T-helper 2 cell treated with Interferon-gamma antibody and Interleukin-4, amounts not matched to agents 5 μg/mL and 100 μg/mL, for 36 hours (primary cell): ENCODE measurements around the gene ENHO.

Source experiments
- DNase-seq: peaks from one replicate; pipeline ENCODE4 v3.0.0; 2021; ENCODE audit warnings: low spot score
- H3K27ac Mint-ChIP-seq: one replicate; pipeline ENCODE4 v1.8.0; 2021; ENCODE audit warnings: mild to moderate bottlenecking, mixed read lengths
- H3K27me3 Mint-ChIP-seq: one replicate; pipeline ENCODE4 v1.8.0; 2021; ENCODE audit warnings: low read depth, mixed read lengths
- H3K36me3 Mint-ChIP-seq: one replicate; pipeline ENCODE4 v1.8.0; 2021; ENCODE audit warnings: low read depth, mixed read lengths
- H3K4me1 Mint-ChIP-seq: one replicate; pipeline ENCODE4 v1.8.0; 2021; ENCODE audit warnings: low read depth, mixed read lengths
- H3K4me3 Mint-ChIP-seq: one replicate; pipeline ENCODE4 v1.8.0; 2022; ENCODE audit warnings: mild to moderate bottlenecking, moderate library complexity, mixed read lengths
- H3K9me3 Mint-ChIP-seq: one replicate; pipeline ENCODE4 v1.8.0; 2021; ENCODE audit warnings: mixed read lengths

ENHO gene

DNA sequence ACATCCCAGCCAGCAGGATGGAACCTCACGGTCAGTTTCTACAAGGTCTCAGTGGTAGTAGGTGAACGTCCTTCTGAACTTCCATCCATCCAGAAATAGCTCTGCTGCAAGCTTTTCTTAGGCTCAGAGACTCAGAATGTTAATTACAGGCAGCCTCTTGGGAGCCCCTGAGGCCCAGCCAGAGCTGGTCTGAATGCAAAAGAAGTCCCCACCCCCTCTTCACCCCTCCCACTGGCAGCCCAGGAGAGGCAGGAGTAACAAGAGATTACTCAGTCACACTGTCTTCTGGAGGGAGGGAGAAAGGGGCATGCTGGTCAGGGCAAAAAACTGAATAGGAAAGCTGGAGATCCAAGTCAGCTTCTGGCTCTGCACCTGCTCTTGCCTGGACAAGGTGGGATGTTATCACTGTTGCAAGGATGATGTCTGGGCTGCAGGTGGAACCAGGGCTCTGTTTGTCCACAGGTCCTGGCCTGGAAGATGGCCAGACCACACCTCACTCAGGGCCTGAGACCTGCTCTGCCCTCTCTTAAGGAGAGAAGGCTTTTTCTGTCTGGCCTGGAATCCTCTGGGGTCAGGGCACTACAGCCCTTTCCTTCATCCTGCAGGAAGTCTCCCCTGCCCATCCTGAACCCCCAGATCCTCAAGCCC lies 9.1 kb downstream of the ENHO start:
- no peak for DNase-seq
- Mint-ChIP-seq H3K9me3 (no peaks in the 10 kb centered on the region), H3K4me3 (no peak overlapping the region), H3K36me3 (no peaks in the 10 kb centered on the region), H3K4me1 (no peaks in the 10 kb centered on the region), H3K27ac (no peak overlapping the region), H3K27me3 (peaks cover 2% of the 10 kb centered on the region)

- Mint-ChIP-seq H3K27me3 (peaks cover 2% of the 10 kb centered on the region), H3K9me3 (no peaks in the 10 kb centered on the region), H3K27ac (no peak overlapping the region), H3K36me3 (no peaks in the 10 kb centered on the region), H3K4me1 (no peaks in the 10 kb centered on the region), H3K4me3 (no peak overlapping the region)
- no peak for DNase-seq
Observed at GRCh38 chr9:34512131-34513078, 10.4 kb downstream of the ENHO start.

GRCh38 chr9:34510497-34511468 lies 12.0 kb downstream of the ENHO start:
- no peaks in the 10 kb centered on the region for H3K9me3 Mint-ChIP-seq
- H3K4me3 Mint-ChIP-seq: no peak overlapping the region
- no peaks in the 10 kb centered on the region for H3K4me1 Mint-ChIP-seq
- no peak for DNase-seq
- H3K27me3 Mint-ChIP-seq: no peaks in the 10 kb centered on the region
- H3K27ac Mint-ChIP-seq: no peak overlapping the region
- no peaks in the 10 kb centered on the region for H3K36me3 Mint-ChIP-seq

DNA sequence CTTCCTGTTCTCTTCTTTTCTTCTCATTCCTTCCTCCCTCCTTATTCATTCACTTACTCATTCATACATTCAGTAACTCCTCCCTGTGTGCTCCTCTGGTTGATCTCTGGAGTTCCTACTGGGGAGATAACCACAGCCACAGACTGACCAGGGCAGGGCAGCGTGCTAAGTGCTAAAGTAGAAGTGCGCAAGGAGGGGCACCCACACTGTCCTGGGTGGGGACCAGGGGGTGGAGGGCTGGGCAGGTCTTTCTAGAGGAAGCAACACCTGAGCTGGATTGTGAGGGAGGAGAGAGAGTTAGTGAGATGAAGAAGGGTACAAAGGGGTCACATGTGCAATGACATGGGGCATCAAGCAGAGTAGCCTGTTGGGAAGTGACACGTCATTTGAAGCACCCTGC lies 13.8 kb downstream of the ENHO start:
- H3K27me3 Mint-ChIP-seq: peaks cover 2% of the 10 kb centered on the region
- H3K4me3 Mint-ChIP-seq: no peak overlapping the region
- H3K36me3 Mint-ChIP-seq: no peaks in the 10 kb centered on the region
- H3K27ac Mint-ChIP-seq: no peak overlapping the region
- no peaks in the 10 kb centered on the region for H3K4me1 Mint-ChIP-seq
- no peaks in the 10 kb centered on the region for H3K9me3 Mint-ChIP-seq
- no peak for DNase-seq

DNA sequence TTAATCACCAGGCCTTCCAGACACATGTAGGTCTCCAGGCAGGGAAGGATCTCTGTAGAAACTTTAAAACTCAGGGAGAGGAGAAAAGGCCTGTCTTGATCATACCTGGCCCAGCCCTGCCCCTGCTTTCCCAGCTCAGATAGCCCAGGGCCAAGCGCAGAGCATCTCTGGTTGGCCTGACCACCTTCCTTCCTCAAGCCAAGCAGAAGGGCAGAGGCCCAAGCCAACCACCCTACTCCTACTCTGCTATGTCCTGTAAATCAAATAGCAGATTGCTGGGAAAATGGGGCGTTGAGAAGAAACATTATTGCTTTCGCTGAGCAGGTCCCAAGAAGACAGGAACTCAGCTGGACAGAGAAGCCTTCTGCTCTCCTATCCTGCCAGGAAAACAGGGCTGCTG lies 14.3 kb downstream of the ENHO start:
- no peaks in the 10 kb centered on the region for H3K4me1 Mint-ChIP-seq
- DNase-seq: no peak
- no peak overlapping the region for H3K27ac Mint-ChIP-seq
- no peak overlapping the region for H3K4me3 Mint-ChIP-seq
- H3K36me3 Mint-ChIP-seq: no peaks in the 10 kb centered on the region
- peaks cover 2% of the 10 kb centered on the region for H3K27me3 Mint-ChIP-seq
- H3K9me3 Mint-ChIP-seq: no peaks in the 10 kb centered on the region

GRCh38 chr9:34507966-34508365 lies 14.8 kb downstream of the ENHO start:
- no peaks in the 10 kb centered on the region for H3K36me3 Mint-ChIP-seq
- no peak overlapping the region for H3K27ac Mint-ChIP-seq

DNA sequence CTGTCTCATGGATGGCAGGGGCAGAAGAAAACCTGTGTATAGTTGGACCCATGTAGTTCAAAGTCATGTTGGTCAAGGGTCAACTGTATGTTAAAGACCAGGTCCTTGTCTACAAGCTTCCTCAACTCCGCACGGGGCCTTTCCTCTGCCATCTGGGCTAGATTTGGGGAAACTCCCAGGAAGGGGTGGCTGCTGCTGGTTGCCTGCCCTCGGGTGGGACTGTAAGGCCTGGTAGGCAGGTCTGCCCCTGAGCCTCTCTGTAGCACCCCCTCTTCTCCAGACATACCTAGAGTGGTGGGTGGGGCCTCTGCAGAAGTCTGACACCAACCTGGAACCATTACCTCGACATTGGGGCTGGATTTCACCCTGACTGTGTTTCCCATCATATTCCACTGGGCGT lies 15.2 kb downstream of the ENHO start:
- Mint-ChIP-seq H3K36me3 (no peaks in the 10 kb centered on the region), H3K27ac (no peak overlapping the region), H3K9me3 (no peaks in the 10 kb centered on the region), H3K27me3 (peaks cover 2% of the 10 kb centered on the region), H3K4me3 (no peak overlapping the region), H3K4me1 (no peaks in the 10 kb centered on the region)
- no peak for DNase-seq

More at GRCh38 chr9:34507966-34508365, 14.8 kb downstream of the ENHO start:
- H3K9me3 Mint-ChIP-seq: no peaks in the 10 kb centered on the region
- H3K4me1 Mint-ChIP-seq: no peaks in the 10 kb centered on the region
- peaks cover 2% of the 10 kb centered on the region for H3K27me3 Mint-ChIP-seq
- H3K4me3 Mint-ChIP-seq: no peak overlapping the region
- no peak for DNase-seq

DNA sequence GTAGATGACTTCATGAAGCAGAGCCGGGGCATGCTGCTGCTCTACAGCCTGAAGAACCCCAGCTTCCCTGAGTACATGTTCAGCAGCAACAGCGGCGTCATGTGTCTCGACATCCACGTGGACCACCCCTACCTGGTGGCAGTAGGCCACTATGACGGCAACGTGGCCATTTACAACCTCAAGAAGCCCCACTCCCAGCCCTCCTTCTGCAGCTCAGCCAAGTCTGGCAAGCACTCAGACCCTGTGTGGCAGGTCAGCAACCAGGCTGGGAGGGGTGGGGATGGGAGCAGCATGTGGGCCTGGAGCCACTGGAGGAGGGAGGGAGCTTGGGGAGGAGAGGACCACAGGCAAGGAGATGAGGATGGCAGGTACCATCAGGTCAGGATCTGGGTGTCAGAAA lies 16.2 kb downstream of the ENHO start:
- Mint-ChIP-seq H3K27ac (no peak overlapping the region), H3K9me3 (no peaks in the 10 kb centered on the region), H3K27me3 (peaks cover 2% of the 10 kb centered on the region), H3K4me1 (no peaks in the 10 kb centered on the region), H3K4me3 (no peak overlapping the region), H3K36me3 (no peaks in the 10 kb centered on the region)
- DNase-seq: no peak

DNA sequence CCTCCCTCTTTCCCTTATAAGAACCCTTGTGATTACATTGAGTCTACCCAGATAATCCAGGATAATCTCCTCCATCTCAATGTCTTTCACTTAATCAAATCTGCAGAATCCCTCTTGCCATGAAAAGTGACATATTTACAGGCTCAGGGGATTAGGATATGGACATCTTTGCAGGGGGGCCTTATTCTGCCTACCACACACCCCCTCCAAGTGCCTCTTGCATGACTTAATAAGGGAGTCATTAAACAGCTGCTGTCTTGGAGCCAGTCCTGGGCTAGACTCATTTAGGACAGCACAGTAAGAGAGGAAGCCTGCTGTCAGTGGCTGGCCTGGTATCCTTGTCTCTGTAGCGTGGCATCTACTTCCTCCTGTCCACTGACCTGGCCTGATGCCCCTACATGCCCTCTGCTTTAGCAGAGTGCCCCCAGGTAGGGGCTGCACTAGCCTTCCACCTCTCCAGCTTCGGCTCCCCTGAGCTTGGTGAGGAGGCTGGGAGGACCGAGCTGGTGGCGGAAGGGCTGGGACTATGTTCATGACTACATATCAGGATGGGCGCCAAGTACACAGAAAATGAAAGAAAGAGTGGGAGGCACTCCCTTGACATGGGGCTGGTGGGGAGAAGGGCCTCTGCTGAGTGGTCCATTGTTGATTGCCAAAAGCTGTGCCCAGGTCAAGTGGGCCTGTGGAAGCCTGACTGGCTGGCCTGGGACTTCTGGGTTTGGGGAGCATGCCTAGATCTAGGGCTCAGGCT lies 17.2 kb downstream of the ENHO start:
- Mint-ChIP-seq H3K4me3 (no peak overlapping the region), H3K9me3 (no peaks in the 10 kb centered on the region), H3K4me1 (peaks cover 1% of the 10 kb centered on the region), H3K27me3 (peaks cover 2% of the 10 kb centered on the region), H3K36me3 (no peaks in the 10 kb centered on the region), H3K27ac (no peak overlapping the region)
- DNase-seq: no peak

DNA sequence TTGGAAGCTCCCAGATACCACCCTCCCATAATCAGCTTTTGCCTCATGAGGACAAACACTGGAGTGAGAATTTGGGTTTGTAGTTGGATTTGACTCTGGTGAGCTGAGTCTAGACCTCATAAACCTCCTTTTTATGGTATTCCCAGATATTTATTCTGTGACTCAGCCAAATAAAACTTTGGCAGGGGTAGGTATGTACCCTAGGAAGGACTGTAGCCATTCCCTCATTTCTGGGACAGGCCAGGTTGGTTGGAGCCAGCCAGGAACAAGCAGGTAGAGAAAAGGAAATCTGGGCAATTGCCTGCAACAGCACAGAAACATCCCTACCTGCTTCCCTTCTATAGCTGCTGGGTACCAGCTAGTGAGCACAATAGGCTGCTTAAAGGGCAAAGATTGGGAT lies 19.4 kb downstream of the ENHO start:
- H3K4me1 Mint-ChIP-seq: peaks cover 2% of the 10 kb centered on the region
- H3K36me3 Mint-ChIP-seq: no peaks in the 10 kb centered on the region
- DNase-seq: no peak
- H3K4me3 Mint-ChIP-seq: no peak overlapping the region
- H3K27ac Mint-ChIP-seq: no peak overlapping the region
- H3K9me3 Mint-ChIP-seq: no peaks in the 10 kb centered on the region
- peaks cover 2% of the 10 kb centered on the region for H3K27me3 Mint-ChIP-seq

GRCh38 chr9:34502891-34503290 lies 19.9 kb downstream of the ENHO start:
- Mint-ChIP-seq H3K36me3 (no peaks in the 10 kb centered on the region), H3K4me1 (peaks cover 2% of the 10 kb centered on the region), H3K27ac (no peak overlapping the region), H3K27me3 (peaks cover 2% of the 10 kb centered on the region), H3K4me3 (no peak overlapping the region), H3K9me3 (no peaks in the 10 kb centered on the region)
- DNase-seq: no peak

GRCh38 chr9:34502471-34502870 lies 20.3 kb downstream of the ENHO start:
- DNase-seq: no peak
- no peak overlapping the region for H3K27ac Mint-ChIP-seq
- H3K9me3 Mint-ChIP-seq: no peaks in the 10 kb centered on the region
- peaks cover 2% of the 10 kb centered on the region for H3K4me1 Mint-ChIP-seq
- no peaks in the 10 kb centered on the region for H3K36me3 Mint-ChIP-seq
- no peak overlapping the region for H3K4me3 Mint-ChIP-seq
- peaks cover 2% of the 10 kb centered on the region for H3K27me3 Mint-ChIP-seq

DNA sequence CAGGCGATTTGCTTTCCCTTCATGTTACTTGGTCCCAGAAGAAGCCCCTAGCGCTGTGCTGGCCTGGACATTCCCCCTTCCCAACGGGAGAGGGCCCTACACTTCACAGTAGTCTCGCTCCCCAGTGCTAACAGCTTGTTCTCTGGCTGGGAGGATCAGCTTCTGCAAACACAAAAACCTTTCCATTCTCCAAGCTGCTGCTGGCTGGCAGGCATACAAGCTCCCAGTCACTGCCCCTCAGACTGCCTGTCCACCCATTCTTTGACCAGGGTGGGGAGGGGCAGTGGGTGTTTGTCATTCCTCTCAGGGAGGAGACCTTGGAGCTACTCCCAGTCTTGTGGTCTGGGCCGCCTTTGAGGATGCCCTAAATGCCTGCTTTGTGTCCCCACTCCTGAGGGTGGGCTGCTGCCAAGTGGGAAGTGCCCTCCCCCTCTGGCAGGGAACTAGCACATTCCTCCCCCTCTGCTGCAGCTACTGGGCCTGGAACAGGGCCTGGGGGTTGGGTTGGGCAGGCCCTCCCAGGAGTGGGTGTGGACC lies 20.8 kb downstream of the ENHO start:
- Mint-ChIP-seq H3K4me3 (no peak overlapping the region), H3K27me3 (peaks cover 2% of the 10 kb centered on the region), H3K9me3 (no peaks in the 10 kb centered on the region), H3K4me1 (peaks cover 2% of the 10 kb centered on the region), H3K27ac (no peak overlapping the region), H3K36me3 (no peaks in the 10 kb centered on the region)
- no peak for DNase-seq
